HTR-8/SVneo (cell line): Measurements from ENCODE around the gene TEX22.

Source experiments
- DNase-seq: peaks from one replicate; pipeline ENCODE4 v3.0.0; 2011; ENCODE audit warnings: low spot score, mixed read lengths; ENCODE audit not compliant: insufficient read length
- FAIRE-seq: peaks from 2 replicates; lab custom pipeline; 2011; peaks lifted over from hg19 to GRCh38; lab: Jason Lieb, UNC

TEX22 gene

DNA sequence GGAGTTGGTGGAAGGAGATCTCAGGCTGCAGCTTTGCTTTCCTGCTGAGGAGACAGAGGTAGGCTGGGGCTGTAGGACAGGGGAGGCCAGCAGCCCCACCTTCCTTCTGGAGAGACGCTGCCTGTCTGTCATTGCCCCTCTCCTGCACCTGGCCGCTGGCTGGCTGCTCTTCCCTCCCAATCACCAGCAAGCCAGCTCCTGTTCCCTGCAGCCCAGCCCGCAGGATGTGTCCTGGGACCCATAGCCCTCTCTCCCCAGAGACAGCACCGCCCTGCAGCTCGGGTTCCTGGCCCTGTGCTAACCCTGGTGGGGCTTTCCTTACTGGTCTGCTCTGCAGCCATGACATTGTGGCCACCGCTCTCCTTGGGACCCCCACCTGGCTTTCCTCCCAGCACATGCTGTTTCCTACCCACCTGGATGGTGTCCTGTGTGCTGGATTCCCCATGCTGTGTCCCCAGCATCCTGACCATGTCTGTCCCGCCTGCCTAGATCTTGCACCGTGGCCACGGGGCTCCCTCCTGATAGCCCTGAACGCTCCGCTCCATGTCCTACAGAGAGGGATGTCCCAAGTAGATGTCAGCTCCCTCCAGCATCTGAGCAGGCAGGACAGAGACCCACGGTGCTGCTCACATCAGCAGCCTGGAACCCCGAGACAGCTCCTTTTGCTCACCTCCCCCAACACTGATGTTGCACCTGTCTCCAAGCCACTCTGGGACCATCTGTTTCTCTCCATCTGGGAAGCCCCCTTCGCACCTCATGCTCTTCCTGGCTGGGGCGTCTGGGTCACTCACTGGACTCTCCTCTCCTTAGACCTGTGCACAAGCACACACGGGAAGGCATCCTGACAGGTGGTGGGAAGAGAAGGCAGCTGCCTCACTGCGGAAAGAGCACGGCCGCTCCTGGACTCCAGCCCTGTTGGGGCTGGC is 20.2 kb downstream of the TEX22 start:
- DNase-seq (no peak), FAIRE-seq (peak; percentile 31)

DNA sequence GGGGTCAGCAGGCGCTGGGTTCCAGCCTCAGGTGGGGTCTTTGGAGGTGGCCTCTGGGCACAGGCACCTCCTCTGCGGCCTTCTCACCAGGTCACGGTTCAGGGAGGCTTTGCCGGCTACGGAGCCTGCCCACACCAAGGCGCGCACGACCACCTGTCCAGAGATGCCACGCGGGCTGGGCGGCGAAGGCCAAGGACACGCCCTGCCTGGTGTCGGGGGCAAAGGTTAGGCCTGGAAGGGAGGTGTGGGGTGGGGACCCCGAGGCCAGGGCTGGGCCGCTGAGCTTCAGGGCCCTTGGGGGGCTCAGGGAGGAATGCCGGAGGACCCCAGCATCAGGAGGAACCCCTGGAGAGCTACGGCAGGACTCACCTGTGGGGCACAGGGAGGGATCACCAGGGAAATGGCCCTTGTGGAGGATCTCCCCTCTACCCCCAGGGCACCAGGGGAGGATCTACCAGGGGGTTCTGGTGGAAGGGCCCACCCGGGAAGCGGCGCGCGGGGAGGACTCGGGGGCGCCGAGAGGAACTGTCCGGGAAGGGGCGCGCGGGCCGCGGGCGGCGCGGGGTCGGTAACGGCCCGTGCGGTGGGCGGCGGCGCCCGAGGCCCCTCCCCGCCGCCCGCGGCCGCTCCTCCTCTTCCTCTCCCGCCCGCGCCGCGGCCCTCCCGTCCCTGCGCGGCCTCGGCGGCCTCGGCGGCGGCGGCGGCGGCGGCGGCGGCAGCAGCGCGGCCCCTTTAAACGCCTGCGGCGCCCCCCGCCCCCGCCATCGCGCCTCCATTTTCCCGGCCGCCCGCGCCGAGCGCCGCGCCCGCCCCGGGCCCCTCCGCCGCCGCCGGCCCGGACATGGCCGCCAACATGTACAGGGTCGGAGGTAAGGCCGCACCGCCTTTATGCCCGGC is 21.1 kb downstream of the TEX22 start, which contains the start of gene MTA1:
Gene MTA1, plus strand, starts transcription at position 633 of the 897 bp plus-strand sequence. Its CDS starts 209 bp downstream, at position 842.
- FAIRE-seq, result no peak

DNA sequence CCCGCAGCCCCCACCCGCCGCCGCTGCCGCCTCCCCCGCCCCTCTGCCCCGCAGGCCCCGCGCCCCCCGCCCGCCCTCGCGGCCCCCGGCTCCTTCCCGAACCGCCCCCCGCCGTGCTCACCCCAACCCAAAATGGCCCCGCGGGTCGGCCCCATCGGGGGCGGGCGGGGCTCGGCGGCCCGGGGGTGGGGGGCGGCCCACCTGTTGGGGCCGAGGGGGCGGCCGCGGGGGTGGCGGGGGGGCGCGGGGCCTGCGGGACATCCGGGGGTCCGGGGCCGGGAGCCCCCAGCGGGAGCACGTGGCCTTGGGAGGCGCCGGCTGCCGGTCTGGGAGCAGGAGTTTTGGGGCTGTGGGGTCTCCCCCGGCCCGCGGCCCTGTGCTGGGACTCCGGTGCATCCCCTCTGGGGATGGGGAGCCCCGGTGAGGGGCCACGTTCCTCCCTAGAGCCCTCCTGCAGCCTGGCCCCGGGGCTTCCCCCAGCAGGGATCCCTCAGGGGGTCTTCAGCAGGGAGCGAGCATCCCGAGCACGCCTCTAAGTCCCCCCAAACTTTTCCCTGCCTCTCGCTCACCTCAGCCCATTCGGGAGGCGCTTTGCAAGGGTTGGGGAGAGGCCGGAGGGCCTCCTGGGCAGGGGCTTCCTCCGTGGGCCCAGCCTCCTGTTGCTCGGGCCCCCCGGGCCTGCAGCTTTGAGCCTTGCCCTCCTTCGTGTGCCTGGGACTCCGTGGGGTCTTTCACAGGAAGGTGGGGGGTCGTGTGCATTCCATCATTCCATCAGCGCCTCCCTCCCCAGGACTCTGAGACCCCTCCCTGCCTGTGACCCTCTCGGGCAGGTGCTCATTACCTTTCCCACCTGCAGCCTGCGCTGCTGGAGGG is 22.0 kb downstream of the TEX22 start:
- FAIRE-seq, result no peak
- DNase-seq, result no peak

More for the DNA sequence above, 21.1 kb downstream of the TEX22 start, which contains the start of gene MTA1:
- no peak for DNase-seq

DNA sequence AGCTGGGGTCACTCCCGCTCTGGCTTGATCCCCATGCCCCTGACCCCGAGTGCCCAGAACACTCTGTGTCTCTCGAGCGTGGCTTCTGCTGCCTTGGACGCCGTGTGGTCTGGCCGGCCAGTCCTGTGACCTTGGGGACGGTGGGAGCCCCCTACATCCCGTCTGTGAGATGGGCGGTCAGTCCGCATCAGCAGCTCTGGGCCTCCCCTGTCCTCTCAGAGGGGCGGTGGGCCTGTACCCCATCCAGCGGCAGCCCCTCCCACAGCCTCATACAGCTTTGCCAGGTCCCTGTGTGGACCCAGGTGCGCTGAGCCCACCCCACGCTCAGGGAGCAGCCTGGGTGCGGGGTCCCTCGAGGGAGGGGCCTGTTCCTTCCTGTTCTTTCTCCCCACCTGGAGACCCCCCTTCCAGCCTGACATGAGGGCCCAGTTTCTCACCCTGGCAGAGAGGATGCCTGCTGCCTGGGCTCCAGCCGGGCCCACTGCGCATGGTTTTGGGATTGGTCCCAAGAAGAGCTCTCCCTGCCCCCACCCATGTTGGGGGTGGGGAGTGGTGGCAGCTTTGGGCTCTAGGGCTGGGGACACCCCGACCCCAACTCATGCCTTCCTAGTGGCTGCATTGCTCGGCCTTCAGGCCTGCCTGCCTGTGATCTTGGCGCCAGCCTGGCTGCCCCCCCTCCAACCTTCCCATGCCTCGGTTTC is 22.8 kb downstream of the TEX22 start:
- FAIRE-seq (peak; percentile 9), DNase-seq (no peak)

DNA sequence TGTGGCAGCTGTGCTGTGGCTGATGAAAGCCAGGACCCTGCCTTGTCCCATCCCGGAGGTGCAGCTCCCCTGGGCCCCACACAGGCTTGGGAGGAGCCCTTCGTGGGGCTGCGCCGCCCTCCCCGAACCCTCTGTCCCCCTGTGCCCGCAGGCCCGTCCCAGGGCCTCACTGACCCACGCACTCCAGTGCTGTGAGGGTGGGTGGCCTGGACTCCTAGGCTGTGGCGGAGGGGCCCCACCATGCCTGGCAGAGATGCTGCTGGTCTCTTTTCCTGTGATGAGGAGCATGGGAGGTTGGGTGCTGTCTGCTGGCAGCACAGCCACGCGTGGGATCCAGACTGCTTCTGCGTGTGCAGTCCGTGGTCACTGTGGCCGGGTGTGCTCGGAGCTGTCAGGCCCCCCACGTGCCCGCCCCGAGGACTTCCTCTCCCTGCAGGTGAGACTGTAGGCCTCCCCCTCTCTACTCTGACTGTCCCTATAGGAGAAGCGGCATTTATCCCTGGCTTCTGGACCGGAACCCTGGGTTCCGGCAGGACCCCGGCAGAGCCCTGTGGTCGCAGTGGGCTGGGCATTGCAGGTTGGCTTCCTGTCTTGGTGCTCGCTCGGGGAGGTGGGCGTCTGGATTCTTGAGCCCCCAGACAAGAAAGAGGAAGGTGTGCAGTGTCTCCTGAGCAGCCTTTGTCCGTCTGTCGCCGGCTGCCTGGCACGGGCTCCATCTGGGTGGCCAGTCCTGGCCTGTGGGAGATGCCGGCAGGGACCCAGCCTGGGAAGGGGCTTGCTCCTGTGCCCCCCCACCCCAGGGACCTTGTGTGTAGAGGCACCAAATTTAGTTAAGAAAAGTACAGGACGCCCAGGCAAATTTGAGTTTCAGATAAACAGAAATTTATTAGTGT is 23.6 kb downstream of the TEX22 start:
- no peak for DNase-seq
- FAIRE-seq, result no peak

DNA sequence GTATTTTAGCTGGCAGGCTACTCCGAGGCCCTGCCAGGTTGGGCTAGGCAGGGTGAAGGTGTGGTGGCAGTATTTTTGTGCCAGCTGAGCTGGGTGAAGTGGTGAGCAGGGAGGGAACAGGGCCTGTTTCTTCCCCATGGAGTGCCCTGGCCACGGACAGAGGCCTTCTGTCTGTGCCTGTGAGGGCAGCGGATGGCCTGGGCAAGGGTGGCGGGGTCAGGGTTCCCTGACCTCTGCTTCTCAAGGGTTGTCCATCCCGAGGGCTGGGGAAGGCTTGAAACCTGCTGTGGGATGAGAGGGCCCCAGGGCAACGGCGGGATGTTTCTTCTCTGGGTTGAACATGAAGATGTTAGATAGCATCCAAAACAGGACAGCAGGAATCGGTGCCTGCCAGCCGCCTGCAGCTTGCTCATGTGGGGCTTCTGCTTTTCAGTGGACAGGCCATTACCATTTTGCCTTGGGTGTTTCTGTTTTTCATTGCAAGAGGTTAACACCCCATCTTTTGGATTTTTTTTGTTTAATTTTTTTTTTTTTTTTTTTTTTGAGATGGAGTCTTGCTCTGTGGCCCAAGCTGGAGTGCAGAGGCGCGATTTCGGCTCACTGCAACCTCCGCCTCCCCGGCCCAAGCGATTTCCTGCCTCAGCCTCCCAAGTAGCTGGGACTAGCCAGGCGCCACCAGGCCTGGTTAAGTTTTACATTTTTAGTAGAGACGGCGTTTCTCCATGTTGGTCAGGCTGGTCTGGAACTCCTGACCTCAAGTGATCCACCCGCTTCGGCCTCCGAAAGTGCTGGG is 24.6 kb downstream of the TEX22 start:
- FAIRE-seq (peak; percentile 20), DNase-seq (no peak)

DNA sequence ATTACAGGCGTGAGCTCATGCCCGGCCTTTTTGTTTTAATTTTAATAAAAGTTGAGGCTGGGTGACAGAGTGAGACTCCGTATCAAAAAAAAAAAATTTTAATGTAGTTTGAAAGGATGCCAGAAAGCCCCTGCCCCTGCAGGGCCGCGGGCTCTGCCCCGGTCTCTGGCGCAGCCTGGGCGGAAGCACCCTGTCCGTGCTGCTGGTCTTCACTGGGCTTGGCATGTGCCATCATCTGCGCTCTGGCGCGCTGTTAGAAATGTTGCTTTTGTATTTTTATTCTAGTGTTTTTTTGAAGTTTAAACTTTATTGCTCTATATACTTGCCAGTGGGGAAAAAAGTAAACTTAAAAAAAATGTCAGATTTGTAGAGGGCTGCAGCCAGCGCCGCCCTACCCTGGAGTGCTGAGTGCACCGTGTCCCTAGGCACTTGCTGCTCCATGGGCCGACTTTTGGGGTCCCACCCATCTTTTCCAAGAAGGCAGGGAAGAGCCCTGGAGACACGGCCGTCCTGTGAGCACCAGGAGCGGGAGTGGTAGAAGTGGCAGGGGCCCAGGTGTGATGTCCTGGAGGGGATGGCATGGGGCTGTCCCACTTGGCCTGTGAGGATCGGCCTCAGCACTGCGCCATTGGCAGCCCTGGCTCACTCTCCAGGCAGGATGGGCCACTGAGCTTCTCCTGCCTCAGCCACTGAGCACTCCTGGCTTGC is 25.3 kb downstream of the TEX22 start:
- DNase-seq (no peak), FAIRE-seq (no peak)

DNA sequence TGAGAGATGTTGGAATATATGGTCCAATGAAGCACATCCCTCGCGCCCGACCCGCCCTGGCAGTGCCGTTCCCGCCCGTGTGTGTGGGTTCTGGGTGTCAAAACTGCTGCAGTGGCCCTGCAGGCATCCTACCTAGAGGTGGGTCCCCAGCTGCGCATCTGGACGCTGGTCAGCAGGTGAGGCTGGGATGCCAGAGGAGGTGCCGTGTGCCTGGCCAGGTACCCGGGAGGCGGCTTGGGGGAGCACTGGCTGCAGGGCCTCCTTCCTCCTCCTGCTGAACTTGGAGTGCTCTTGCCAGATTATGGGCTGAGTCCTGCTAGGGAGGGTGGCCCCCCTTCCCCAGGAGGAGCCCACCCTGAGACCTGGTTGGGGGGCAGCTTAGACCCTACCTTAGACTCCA is 26.5 kb downstream of the TEX22 start:
- FAIRE-seq, result no peak
- no peak for DNase-seq

DNA sequence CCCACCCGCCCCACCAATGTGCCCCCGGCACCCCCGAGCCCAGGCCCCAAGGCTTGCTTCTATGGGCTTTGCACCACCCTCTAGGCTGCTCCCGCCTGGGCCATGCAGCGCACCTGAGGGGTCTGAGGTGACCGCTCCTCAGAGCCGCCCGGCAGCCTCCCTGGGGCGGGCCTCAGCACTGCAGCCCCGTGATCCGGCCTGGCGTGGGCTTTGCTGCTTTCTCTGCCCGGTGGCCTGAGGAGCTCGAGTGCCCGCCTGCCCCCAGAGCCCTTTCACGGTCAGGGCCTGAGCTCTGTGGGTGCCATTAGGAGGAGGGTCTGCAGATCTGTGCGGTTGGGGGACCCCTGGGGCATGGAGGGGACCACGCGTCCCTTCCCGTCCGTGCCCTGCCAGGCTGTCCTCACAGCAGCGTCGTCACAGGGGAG is 27.5 kb downstream of the TEX22 start:
- FAIRE-seq (no peak), DNase-seq (no peak)

DNA sequence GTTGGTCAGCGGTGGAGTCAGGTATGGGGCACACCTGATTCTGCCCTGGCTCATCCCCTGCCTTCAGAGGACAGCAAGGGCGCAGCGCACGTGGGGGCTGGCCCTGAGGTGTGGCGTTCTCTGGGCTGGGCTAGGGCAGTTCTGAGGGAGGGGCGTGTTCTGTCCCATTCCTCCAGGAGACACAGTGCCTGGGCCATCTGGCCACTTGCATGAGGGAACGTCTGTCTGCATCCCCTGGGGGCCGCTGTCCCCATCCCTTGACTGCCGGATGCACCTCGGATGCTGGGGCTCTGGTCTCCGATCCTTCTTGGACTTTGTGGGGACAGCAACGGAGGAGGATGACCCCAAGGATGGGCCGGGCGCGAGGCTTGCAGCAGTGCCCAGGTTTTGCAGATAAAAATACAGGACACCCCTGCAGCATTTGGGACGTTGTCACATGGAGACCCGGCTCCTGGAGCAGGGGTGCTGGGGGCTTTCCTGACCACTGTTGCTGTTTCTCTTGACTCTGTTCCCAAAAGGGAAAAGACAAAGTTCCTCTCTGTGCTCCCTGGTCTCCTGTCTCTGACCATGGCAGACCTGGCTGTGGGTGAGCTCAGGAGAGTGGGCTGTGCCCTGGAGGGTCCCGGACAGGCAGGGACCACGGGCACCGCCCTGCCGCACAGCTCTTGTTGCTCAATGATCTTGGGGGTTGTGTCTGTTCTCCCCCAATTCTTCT is 28.2 kb downstream of the TEX22 start:
- FAIRE-seq, result no peak

DNA sequence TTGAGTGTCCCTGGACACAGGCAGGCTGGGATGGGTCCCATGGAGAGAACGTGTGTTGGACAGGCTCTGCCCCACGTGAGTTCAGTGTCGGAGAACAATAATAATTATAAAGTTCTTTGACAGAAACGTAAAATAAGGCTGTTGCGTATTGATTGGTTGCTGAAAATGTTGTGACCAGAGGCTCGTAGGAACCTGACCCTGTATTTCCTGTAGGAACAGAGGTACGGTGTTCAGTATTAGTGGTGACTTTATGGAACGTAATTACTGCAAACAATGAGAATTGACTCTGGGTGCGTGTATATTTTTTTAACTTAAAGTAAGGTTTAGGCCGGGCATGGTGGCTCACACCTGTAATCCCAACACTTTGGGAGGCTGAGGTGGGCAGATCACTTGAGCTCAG is 29.1 kb downstream of the TEX22 start:
- DNase-seq, result no peak
- no peak for FAIRE-seq

More for the DNA sequence above, 28.2 kb downstream of the TEX22 start:
- no peak for DNase-seq

DNA sequence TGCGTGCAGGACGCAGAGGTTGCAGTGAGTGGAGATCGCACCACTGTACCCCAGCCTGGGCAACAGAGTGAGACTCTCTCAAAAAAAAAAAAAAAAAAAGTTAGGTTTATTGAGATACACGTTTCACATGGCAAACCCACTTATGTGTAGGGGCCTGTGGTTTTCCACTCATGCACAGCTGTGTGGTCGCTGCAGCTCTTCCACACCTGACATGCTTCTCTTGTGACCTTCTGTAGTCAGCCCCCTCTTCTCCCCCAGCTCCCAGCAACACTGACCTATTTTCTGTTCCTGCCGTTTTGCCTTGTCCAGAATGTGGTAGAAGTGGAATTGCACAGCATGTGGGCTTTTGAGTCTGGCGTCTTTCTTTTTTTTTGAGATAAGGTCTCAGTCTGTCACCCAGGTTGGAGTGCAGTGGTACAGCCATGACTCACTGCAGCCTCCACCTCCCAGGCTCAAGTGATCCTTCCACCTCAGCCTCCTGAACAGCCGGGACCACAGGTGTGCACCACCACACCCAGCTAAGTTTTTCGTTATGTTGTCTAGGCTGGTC is 29.7 kb downstream of the TEX22 start:
- DNase-seq (no peak), FAIRE-seq (no peak)

DNA sequence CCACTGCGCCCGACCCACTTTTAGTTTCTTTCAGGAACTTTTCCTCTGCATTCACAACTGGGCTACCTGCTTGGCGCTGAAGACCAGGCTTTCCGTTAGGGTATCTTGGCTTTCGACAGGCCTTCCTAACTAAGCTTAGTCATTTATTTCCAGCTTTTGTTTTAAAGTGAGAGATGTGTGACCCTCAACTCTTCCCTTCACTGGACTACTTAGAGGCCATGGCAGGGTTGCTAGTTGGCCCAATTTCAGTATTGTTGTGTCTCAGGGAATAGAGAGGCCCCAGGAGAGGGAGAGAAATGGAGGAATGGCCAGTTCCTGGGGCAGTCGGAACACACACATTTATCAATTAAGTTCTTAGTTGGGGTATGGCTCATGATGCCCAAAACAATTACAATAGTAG is 31.7 kb downstream of the TEX22 start:
- DNase-seq (no peak), FAIRE-seq (no peak)

DNA sequence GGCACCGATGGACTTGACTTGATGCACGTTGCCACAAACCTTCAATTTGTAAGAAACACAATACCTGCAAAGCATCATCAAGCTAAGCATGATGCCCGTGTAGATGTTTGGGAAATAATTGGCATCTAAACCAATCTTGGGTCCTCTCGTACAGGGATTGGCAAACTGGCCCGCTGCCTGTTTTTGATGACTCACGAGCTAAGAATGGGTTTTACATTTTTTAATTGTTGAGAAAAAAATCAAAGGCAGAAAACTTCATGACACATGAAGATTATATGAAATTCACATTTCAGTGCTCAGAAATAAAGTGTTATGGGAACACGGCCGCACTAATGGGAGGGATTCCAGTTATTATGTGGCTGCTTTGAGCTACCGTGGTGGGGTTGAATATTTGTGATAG is 32.2 kb downstream of the TEX22 start:
- FAIRE-seq (no peak), DNase-seq (peak; percentile 83)

DNA sequence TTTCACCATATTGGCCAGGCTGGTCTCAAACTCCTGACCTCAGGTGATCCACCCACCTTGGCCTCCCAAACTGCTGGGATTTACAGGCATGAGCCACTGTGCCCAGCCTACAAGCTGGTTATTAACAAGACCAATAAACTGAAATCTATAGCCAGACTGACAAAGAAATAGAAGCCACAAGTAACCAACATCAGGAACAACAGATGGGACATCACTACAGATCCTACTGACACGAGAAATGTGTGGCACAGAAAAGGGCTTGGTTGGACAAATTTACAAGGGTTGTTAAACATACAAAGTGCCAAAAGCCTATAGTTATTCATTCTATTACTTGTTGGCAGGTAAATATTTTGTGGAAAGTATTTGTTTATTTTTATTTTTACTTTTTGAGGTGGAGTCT is 32.9 kb downstream of the TEX22 start:
- DNase-seq (no peak), FAIRE-seq (no peak)

DNA sequence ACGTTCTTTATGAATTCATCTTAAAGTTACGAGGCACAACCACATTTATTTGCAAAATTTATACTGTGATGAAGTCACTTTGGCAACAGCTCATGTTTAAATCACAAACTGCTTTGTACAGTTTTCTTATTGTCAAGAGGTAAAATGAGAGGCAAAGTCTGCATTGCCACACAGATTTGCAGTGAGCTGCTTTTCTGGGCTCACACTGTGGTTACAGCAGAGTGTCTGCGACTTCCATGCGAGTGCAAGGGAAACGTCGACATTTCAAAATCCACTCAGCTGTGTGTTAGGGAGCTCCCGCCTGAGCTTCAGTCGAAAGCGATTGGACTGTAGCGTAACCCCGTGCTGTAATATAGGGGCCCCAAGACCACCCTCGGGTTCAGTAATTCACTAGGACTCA is 34.3 kb downstream of the TEX22 start:
- FAIRE-seq (no peak), DNase-seq (no peak)
